Activated naive CD4-positive, alpha-beta T cell treated with anti-CD3 and anti-CD28 coated beads for 36 hours (primary cell): Measurements from ENCODE around the gene ADAM12. TPM values are rescaled to one million over a fixed set of nuclear protein-coding genes. Genes with fewer than 3 reads are reported as not detected.
"Not testable (repeated sequence)": the region's sequence is repeated elsewhere in the genome, so short reads cannot be mapped to it uniquely, and the experiment has no call there.

ENCODE experiments used
- CTCF ChIA-PET: fragments of 350-600 bp; sonication (Branson Sonifier 250); formaldehyde crosslinking; loops from one replicate; lab custom pipeline; 2021; ENCODE audit warnings: antibody characterized with exemption; lab: Charles Lee
- DNase-seq: peaks from one replicate; pipeline ENCODE4 v3.0.0-alpha.2; 2020
- H3K27ac Mint-ChIP-seq: one replicate; pipeline ENCODE4 v1.8.0; 2021; ENCODE audit warnings: mild to moderate bottlenecking, mixed read lengths
- H3K27me3 Mint-ChIP-seq: one replicate; pipeline ENCODE4 v1.8.0; 2021; ENCODE audit warnings: low read depth, mixed read lengths
- H3K36me3 Mint-ChIP-seq: one replicate; pipeline ENCODE4 v1.8.0; 2021; ENCODE audit warnings: low read depth, mixed read lengths
- H3K4me1 Mint-ChIP-seq: one replicate; pipeline ENCODE4 v1.8.0; 2021; ENCODE audit warnings: low read depth, mixed read lengths
- H3K4me3 Mint-ChIP-seq: one replicate; pipeline ENCODE4 v1.8.0; 2021; ENCODE audit warnings: mild to moderate bottlenecking, moderate library complexity, mixed read lengths
- H3K9me3 Mint-ChIP-seq: one replicate; pipeline ENCODE4 v1.8.0; 2021; ENCODE audit warnings: mixed read lengths
- intact Hi-C: fragments of 100-400 bp; cut with micrococcal nuclease; formaldehyde crosslinking; loops from one replicate; pipeline ENCODE4 v1.15.1; 2023
- total RNA-seq, 2 experiments: library from RNA; stranded (reverse); gene quantifications; one replicate each; pipeline ENCODE4 v1.2.3, GENCODE V29; 2021

ADAM12 gene
- total RNA-seq, 2 experiments from 2014 or later = not detected

GRCh38 chr10:126379166-126379565 lies 9.1 kb downstream of the ADAM12 start:
- H3K4me1 Mint-ChIP-seq, intact Hi-C loops, H3K36me3 Mint-ChIP-seq, H3K27ac Mint-ChIP-seq, H3K27me3 Mint-ChIP-seq, H3K9me3 Mint-ChIP-seq, DNase-seq, CTCF ChIA-PET, H3K4me3 Mint-ChIP-seq: not testable (repeated sequence)

GRCh38 chr10:126376956-126377355 lies 11.3 kb downstream of the ADAM12 start:
- H3K9me3 Mint-ChIP-seq = peaks cover 9% of the 10 kb centered on the region
- intact Hi-C loops = no loop called here
- H3K36me3 Mint-ChIP-seq = no peaks in the 10 kb centered on the region

GRCh38 chr10:126375926-126376554 lies 12.2 kb downstream of the ADAM12 start:
- no peak overlapping the region for H3K4me3 Mint-ChIP-seq
- no peaks in the 10 kb centered on the region for H3K36me3 Mint-ChIP-seq
- H3K4me1 Mint-ChIP-seq = no peaks in the 10 kb centered on the region
- CTCF ChIA-PET = interaction anchor here (0.6 kb wide), 1 partner anchor 580 kb away, joined by 3 read pairs; no protein-coding TSS in a partner anchor
- no peak for DNase-seq
- no peak overlapping the region for H3K27ac Mint-ChIP-seq
- H3K9me3 Mint-ChIP-seq = peaks cover 9% of the 10 kb centered on the region
- intact Hi-C loops = no loop called here
- H3K27me3 Mint-ChIP-seq = no peaks in the 10 kb centered on the region

More at GRCh38 chr10:126376956-126377355, 11.3 kb downstream of the ADAM12 start:
- CTCF ChIA-PET = interaction anchor here (0.6 kb wide), 1 partner anchor 134 kb away, joined by 3 read pairs; no protein-coding TSS in a partner anchor
- Mint-ChIP-seq H3K4me1 (no peaks in the 10 kb centered on the region), H3K27ac (no peak overlapping the region), H3K27me3 (no peaks in the 10 kb centered on the region), H3K4me3 (no peak overlapping the region)
- DNase-seq = no peak

GRCh38 chr10:126375299-126375698 lies 13.0 kb downstream of the ADAM12 start:
- intact Hi-C loops = no loop called here
- DNase-seq = no peak
- no peaks in the 10 kb centered on the region for H3K4me1 Mint-ChIP-seq
- CTCF ChIA-PET = interaction anchor here (0.6 kb wide), 1 partner anchor 579 kb away, joined by 3 read pairs; no protein-coding TSS in a partner anchor
- no peaks in the 10 kb centered on the region for H3K36me3 Mint-ChIP-seq
- H3K27ac Mint-ChIP-seq = no peak overlapping the region
- peaks cover 9% of the 10 kb centered on the region for H3K9me3 Mint-ChIP-seq
- no peaks in the 10 kb centered on the region for H3K27me3 Mint-ChIP-seq
- no peak overlapping the region for H3K4me3 Mint-ChIP-seq

- Mint-ChIP-seq H3K27ac (no peak overlapping the region), H3K27me3 (no peaks in the 10 kb centered on the region), H3K4me3 (no peak overlapping the region), H3K9me3 (peaks cover 7% of the 10 kb centered on the region), H3K36me3 (no peaks in the 10 kb centered on the region), H3K4me1 (no peaks in the 10 kb centered on the region)
- intact Hi-C loops = no loop called here
- DNase-seq = no peak
- CTCF ChIA-PET = interaction anchor here (0.7 kb wide), 1 partner anchor 22 kb away, joined by 4 read pairs; no protein-coding TSS in a partner anchor
Observed at GRCh38 chr10:126374435-126374834, 13.8 kb downstream of the ADAM12 start.

- no peak for DNase-seq
- Mint-ChIP-seq H3K36me3 (no peaks in the 10 kb centered on the region), H3K9me3 (peaks cover 3% of the 10 kb centered on the region), H3K27me3 (no peaks in the 10 kb centered on the region), H3K4me1 (no peaks in the 10 kb centered on the region), H3K4me3 (no peak overlapping the region), H3K27ac (no peak overlapping the region)
- intact Hi-C loops = no loop called here
- CTCF ChIA-PET = interaction anchor here (0.7 kb wide), 1 partner anchor 21 kb away, joined by 4 read pairs; no protein-coding TSS in a partner anchor
Observed at GRCh38 chr10:126373972-126374371, 14.3 kb downstream of the ADAM12 start.

GRCh38 chr10:126373147-126373546 lies 15.1 kb downstream of the ADAM12 start:
- no peak overlapping the region for H3K4me3 Mint-ChIP-seq
- intact Hi-C loops = no loop called here
- H3K36me3 Mint-ChIP-seq = no peaks in the 10 kb centered on the region
- CTCF ChIA-PET = no interaction called here
- no peaks in the 10 kb centered on the region for H3K4me1 Mint-ChIP-seq
- DNase-seq = no peak
- no peaks in the 10 kb centered on the region for H3K27me3 Mint-ChIP-seq
- H3K27ac Mint-ChIP-seq = no peak overlapping the region
- H3K9me3 Mint-ChIP-seq = peaks cover 2% of the 10 kb centered on the region

GRCh38 chr10:126372396-126372795 lies 15.9 kb downstream of the ADAM12 start:
- CTCF ChIA-PET = no interaction called here
- no peak overlapping the region for H3K27ac Mint-ChIP-seq
- intact Hi-C loops = no loop called here
- no peak for DNase-seq
- no peaks in the 10 kb centered on the region for H3K36me3 Mint-ChIP-seq
- peaks cover 2% of the 10 kb centered on the region for H3K9me3 Mint-ChIP-seq
- H3K4me1 Mint-ChIP-seq = no peaks in the 10 kb centered on the region
- no peaks in the 10 kb centered on the region for H3K27me3 Mint-ChIP-seq
- H3K4me3 Mint-ChIP-seq = no peak overlapping the region

GRCh38 chr10:126369125-126369710 lies 19.1 kb downstream of the ADAM12 start:
- intact Hi-C loops = no loop called here
- CTCF ChIA-PET = no interaction called here
- no peaks in the 10 kb centered on the region for H3K27me3 Mint-ChIP-seq
- H3K4me3 Mint-ChIP-seq = no peak overlapping the region
- no peaks in the 10 kb centered on the region for H3K36me3 Mint-ChIP-seq
- DNase-seq = no peak
- no peak overlapping the region for H3K27ac Mint-ChIP-seq
- no peaks in the 10 kb centered on the region for H3K4me1 Mint-ChIP-seq
- peaks cover 2% of the 10 kb centered on the region for H3K9me3 Mint-ChIP-seq

GRCh38 chr10:126357169-126357568 lies 31.1 kb downstream of the ADAM12 start:
- Mint-ChIP-seq H3K36me3 (peaks cover 1% of the 10 kb centered on the region), H3K27ac (no peak overlapping the region), H3K4me3 (no peak overlapping the region), H3K9me3 (peaks cover 30% of the 10 kb centered on the region), H3K27me3 (peaks cover 2% of the 10 kb centered on the region), H3K4me1 (no peaks in the 10 kb centered on the region)
- no peak for DNase-seq
- intact Hi-C loops = no loop called here
- CTCF ChIA-PET = no interaction called here

GRCh38 chr10:126353666-126354065 lies 34.6 kb downstream of the ADAM12 start:
- H3K27ac Mint-ChIP-seq = no peak overlapping the region
- H3K36me3 Mint-ChIP-seq = peaks cover 1% of the 10 kb centered on the region
- DNase-seq = no peak
- intact Hi-C loops = no loop called here
- no peak overlapping the region for H3K4me3 Mint-ChIP-seq
- H3K27me3 Mint-ChIP-seq = peaks cover 2% of the 10 kb centered on the region
- peaks cover 25% of the 10 kb centered on the region for H3K9me3 Mint-ChIP-seq
- H3K4me1 Mint-ChIP-seq = no peaks in the 10 kb centered on the region
- CTCF ChIA-PET = no interaction called here

- CTCF ChIA-PET = interaction anchor here (0.6 to 0.7 kb wide), 2 partner anchors 22 to 371 kb away, joined by 3 to 4 read pairs; no protein-coding TSS in a partner anchor
- H3K27ac Mint-ChIP-seq = no peak overlapping the region
Observed at GRCh38 chr10:126352453-126352852, 35.8 kb downstream of the ADAM12 start.

GRCh38 chr10:126351021-126351420 lies 37.3 kb downstream of the ADAM12 start:
- Mint-ChIP-seq H3K9me3 (peaks cover 8% of the 10 kb centered on the region), H3K4me1 (no peaks in the 10 kb centered on the region), H3K36me3 (no peaks in the 10 kb centered on the region), H3K27ac (no peak overlapping the region), H3K4me3 (no peak overlapping the region), H3K27me3 (peaks cover 2% of the 10 kb centered on the region)
- no peak for DNase-seq
- intact Hi-C loops = no loop called here
- CTCF ChIA-PET = no interaction called here

More at GRCh38 chr10:126352453-126352852, 35.8 kb downstream of the ADAM12 start:
- intact Hi-C loops = no loop called here
- Mint-ChIP-seq H3K36me3 (peaks cover 1% of the 10 kb centered on the region), H3K4me3 (no peak overlapping the region), H3K4me1 (no peaks in the 10 kb centered on the region), H3K27me3 (peaks cover 2% of the 10 kb centered on the region), H3K9me3 (peaks cover 16% of the 10 kb centered on the region)
- DNase-seq = no peak
